Hepatocyte (in vitro differentiated cells): Measurements from ENCODE around the gene IQCM. TPM values are rescaled to one million over a fixed set of nuclear protein-coding genes. Genes with fewer than 3 reads are reported as not detected.

Experiments
- DNase-seq: peaks from one replicate; pipeline ENCODE4 v3.0.0-alpha.2; 2016; ENCODE audit warnings: low spot score
- H2AFZ ChIP-seq: fragments of 200-600 bp; sonication (generic); 2 replicates; pipeline ENCODE4 v1.6.0; 2016; ENCODE audit warnings: antibody characterized with exemption, mild to moderate bottlenecking
- H3K27ac ChIP-seq: fragments of 200-600 bp; sonication (generic); 2 replicates; pipeline ENCODE4 v1.5.1; 2016; ENCODE audit warnings: mild to moderate bottlenecking
- H3K27me3 ChIP-seq: fragments of 200-600 bp; sonication (generic); 2 replicates; pipeline ENCODE4 v1.6.1; 2016
- H3K36me3 ChIP-seq: fragments of 200-600 bp; sonication (generic); replicated peaks from 2 replicates; pipeline ENCODE4 v1.5.1; 2016; ENCODE audit warnings: low read depth; ENCODE audit not compliant: insufficient read depth
- H3K4me1 ChIP-seq: fragments of 200-600 bp; sonication (generic); 2 replicates; pipeline ENCODE4 v1.5.1; 2016; ENCODE audit warnings: mild to moderate bottlenecking, moderate library complexity; ENCODE audit not compliant: insufficient read depth
- H3K4me2 ChIP-seq: fragments of 200-600 bp; sonication (generic); 2 replicates; pipeline ENCODE4 v1.6.0; 2016
- H3K4me3 ChIP-seq: fragments of 200-600 bp; sonication (generic); 2 replicates; pipeline ENCODE4 v1.5.1; 2016; ENCODE audit warnings: mild to moderate bottlenecking
- H3K79me2 ChIP-seq: fragments of 200-600 bp; sonication (generic); 2 replicates; pipeline ENCODE4 v1.6.0; 2017; ENCODE audit warnings: mild to moderate bottlenecking
- H3K9me2 ChIP-seq: fragments of 200-600 bp; sonication (generic); replicated peaks from 2 replicates; pipeline ENCODE4 v1.6.0; 2017; ENCODE audit warnings: mild to moderate bottlenecking; ENCODE audit not compliant: insufficient read depth
- H3K9me3 ChIP-seq: fragments of 200-600 bp; sonication (generic); 2 replicates; pipeline ENCODE4 v1.5.1; 2016; ENCODE audit warnings: low read depth, mild to moderate bottlenecking
- H4K20me1 ChIP-seq: fragments of 200-600 bp; sonication (generic); 2 replicates; pipeline ENCODE4 v1.6.0; 2016; ENCODE audit warnings: mild to moderate bottlenecking; ENCODE audit not compliant: insufficient read depth, poor library complexity, severe bottlenecking
- EZH2 ChIP-seq: fragments of 200-600 bp; sonication (generic); IDR thresholded peaks from 2 replicates; pipeline ENCODE4 v1.6.1; 2016; ENCODE audit warnings: antibody characterized with exemption, mild to moderate bottlenecking, borderline replicate concordance
- EZH2phosphoT487 ChIP-seq: fragments of 200-600 bp; sonication (generic); IDR thresholded peaks from one replicate; pipeline ENCODE4 v1.6.1; 2018; ENCODE audit warnings: antibody characterized with exemption, mild to moderate bottlenecking, low read depth, moderate library complexity; ENCODE audit not compliant: unreplicated experiment, severe bottlenecking
- WGBS: methylation state at CpG from one replicate; pipeline ENCODE4 v1.1.6; 2016; ENCODE audit warnings: low lambda C conversion rate; ENCODE audit errors: missing lambda C conversion rate; 5-methylcytosine and 5-hydroxymethylcytosine counted together
- polyA plus RNA-seq: library from polyadenylated mRNA; unstranded; fragments of >200 nt; fragmentation: Nextera tagmentation; extraction: Ambion mirVana; gene quantifications from 2 replicates; pipeline ENCODE4 v1.2.1, GENCODE V29; 2016
- total RNA-seq: library from RNA; depleted of rRNA; stranded (reverse); fragments of >200 nt; gene quantifications from 2 replicates; pipeline ENCODE4 v1.2.3, GENCODE V29; 2014
- TF ChIP-seq, protein P1 (sequence below): fragments of 200-600 bp; sonication (generic); IDR thresholded peaks from 2 replicates; pipeline ENCODE4 v1.5.1; 2016; ENCODE audit warnings: antibody characterized with exemption, mild to moderate bottlenecking; ENCODE audit not compliant: poor library complexity

The IQCM gene
- total and polyA plus RNA-seq, 2 experiments from 2014 or later: 0.06 to 1.5 TPM

DNA sequence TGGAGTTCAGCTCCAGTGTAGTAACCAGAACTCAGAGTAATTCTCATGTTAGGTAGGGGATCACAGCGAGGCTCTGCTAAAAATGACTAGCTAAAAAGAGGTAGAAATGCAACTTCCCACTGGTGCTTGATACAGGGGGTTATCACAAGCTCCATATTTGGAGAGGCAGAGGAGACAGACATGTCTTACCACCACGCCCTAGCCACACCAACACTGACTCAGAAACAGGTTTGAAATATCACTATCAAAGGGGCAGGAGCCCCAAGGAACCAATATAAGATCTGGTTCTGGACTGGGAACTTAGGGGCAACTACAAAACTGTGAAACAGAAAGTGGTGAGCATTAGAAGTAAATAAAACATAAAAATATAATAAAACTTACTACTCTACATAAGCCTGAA lies 62.9 kb downstream of the IQCM start:
- no peak overlapping the region for H2AFZ ChIP-seq
- WGBS: 84% methylated on average over 2 of the region's 2 CpGs

DNA sequence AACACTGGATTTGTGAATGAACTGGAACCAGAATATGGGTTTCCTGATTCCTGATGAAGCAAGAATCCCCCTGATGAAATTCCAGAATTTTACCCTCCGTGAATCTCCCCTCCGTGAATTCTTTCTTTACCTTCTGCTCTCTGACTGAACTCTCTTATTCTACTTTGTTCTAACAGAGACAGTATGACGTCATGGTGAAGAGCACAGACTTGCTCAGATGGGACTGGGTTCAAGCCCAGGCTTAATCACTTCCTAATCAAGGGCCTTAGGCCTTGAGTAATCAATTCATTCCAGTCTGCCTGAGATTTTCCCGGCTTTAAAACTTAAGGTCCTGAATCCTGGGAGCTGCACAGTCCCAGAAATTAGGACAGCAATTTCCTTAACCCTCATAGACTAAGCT lies 64.5 kb downstream of the IQCM start:
- no peak overlapping the region for H3K4me3 ChIP-seq
- no peak for DNase-seq
- H3K4me2 ChIP-seq: no peak overlapping the region
- 84% methylated on average over 4 of the region's 4 CpGs for WGBS
- no peaks in the 10 kb centered on the region for H3K9me2 ChIP-seq
- TF ChIP-seq EZH2phosphoT487 (no peak), EZH2 (no peak)
- TF ChIP-seq, protein P1, sequence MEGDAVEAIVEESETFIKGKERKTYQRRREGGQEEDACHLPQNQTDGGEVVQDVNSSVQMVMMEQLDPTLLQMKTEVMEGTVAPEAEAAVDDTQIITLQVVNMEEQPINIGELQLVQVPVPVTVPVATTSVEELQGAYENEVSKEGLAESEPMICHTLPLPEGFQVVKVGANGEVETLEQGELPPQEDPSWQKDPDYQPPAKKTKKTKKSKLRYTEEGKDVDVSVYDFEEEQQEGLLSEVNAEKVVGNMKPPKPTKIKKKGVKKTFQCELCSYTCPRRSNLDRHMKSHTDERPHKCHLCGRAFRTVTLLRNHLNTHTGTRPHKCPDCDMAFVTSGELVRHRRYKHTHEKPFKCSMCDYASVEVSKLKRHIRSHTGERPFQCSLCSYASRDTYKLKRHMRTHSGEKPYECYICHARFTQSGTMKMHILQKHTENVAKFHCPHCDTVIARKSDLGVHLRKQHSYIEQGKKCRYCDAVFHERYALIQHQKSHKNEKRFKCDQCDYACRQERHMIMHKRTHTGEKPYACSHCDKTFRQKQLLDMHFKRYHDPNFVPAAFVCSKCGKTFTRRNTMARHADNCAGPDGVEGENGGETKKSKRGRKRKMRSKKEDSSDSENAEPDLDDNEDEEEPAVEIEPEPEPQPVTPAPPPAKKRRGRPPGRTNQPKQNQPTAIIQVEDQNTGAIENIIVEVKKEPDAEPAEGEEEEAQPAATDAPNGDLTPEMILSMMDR: no peak
- H4K20me1 ChIP-seq: no peaks in the 10 kb centered on the region
- H2AFZ ChIP-seq: no peak overlapping the region
- H3K27me3 ChIP-seq: no peaks in the 10 kb centered on the region
- no peaks in the 10 kb centered on the region for H3K79me2 ChIP-seq
- H3K36me3 ChIP-seq: no peaks in the 10 kb centered on the region
- H3K9me3 ChIP-seq: no peaks in the 10 kb centered on the region
- H3K4me1 ChIP-seq: no peaks in the 10 kb centered on the region
- no peak overlapping the region for H3K27ac ChIP-seq

More for the DNA sequence above, 62.9 kb downstream of the IQCM start:
- Histone ChIP-seq H3K36me3 (no peaks in the 10 kb centered on the region), H3K4me2 (no peak overlapping the region), H3K4me1 (no peaks in the 10 kb centered on the region), H3K79me2 (no peaks in the 10 kb centered on the region), H3K27me3 (no peaks in the 10 kb centered on the region), H3K27ac (no peak overlapping the region), H3K9me2 (no peaks in the 10 kb centered on the region), H3K9me3 (no peaks in the 10 kb centered on the region), H3K4me3 (no peak overlapping the region), H4K20me1 (no peaks in the 10 kb centered on the region)
- TF ChIP-seq EZH2phosphoT487 (no peak), EZH2 (no peak)
- TF ChIP-seq, protein P1: no peak
- DNase-seq: no peak

DNA sequence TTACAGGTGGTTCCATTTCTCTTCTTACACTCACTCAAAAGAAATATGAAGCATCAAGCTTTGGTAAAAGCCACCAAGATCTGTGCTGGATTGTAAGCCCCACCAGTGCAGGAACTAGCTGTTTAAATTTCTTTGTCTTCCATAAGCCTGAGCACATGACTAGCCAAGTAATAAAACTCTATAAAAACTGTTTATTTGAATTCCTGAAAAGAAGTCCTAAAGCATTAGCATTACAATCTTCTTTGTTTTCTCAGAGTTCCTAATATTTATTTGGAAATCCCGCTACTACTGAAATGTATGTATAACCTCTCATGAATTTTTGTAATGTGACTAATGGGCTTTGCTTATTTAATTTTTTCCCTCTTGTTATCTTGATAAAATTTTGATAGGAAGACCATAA lies 65.9 kb downstream of the IQCM start:
- Histone ChIP-seq H3K36me3 (no peaks in the 10 kb centered on the region), H3K4me2 (no peak overlapping the region), H3K9me3 (no peaks in the 10 kb centered on the region), H3K79me2 (no peaks in the 10 kb centered on the region), H3K4me1 (no peaks in the 10 kb centered on the region), H3K9me2 (no peaks in the 10 kb centered on the region), H2AFZ (no peak overlapping the region), H3K27me3 (no peaks in the 10 kb centered on the region), H3K27ac (no peak overlapping the region), H3K4me3 (no peak overlapping the region), H4K20me1 (no peaks in the 10 kb centered on the region)
- 70% methylated on average over 1 of the region's 1 CpG for WGBS
- TF ChIP-seq EZH2phosphoT487: no peak
- TF ChIP-seq, protein P1: no peak
- no peak for TF ChIP-seq EZH2
- DNase-seq: no peak

DNA sequence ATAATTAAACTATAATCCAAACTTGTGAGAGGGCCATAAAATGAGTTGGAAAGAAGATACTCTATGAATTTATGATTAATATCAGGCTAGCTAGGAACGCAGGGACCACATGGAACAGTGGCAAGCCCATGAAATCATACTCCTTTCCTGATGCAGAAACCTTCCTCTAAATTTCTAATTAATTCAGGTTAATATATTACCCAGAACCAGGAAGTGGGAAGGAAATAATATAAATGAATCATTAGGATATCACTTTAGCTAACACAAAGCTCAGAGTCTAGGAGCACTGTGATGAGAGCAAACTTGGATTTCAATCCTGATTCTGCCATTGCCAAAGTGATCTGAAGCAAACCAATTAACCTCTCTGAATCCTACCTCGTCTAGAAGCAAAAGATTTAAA lies 68.0 kb downstream of the IQCM start:
- H3K4me1 ChIP-seq: no peaks in the 10 kb centered on the region
- TF ChIP-seq EZH2phosphoT487 (no peak), EZH2 (no peak)
- TF ChIP-seq, protein P1: no peak
- H4K20me1 ChIP-seq: no peaks in the 10 kb centered on the region
- 87% methylated on average over 2 of the region's 2 CpGs for WGBS
- H3K9me3 ChIP-seq: no peaks in the 10 kb centered on the region
- no peak overlapping the region for H3K27ac ChIP-seq
- H3K79me2 ChIP-seq: no peaks in the 10 kb centered on the region
- no peak overlapping the region for H3K4me3 ChIP-seq
- no peaks in the 10 kb centered on the region for H3K36me3 ChIP-seq
- H2AFZ ChIP-seq: no peak overlapping the region
- DNase-seq: no peak
- H3K9me2 ChIP-seq: no peaks in the 10 kb centered on the region
- no peaks in the 10 kb centered on the region for H3K27me3 ChIP-seq
- H3K4me2 ChIP-seq: no peak overlapping the region
